Neural crest cell (in vitro differentiated cells): ENCODE measurements around the gene MRPL27. TPM values are rescaled to one million over a fixed set of nuclear protein-coding genes. Genes with fewer than 3 reads are reported as not detected.

ENCODE experiments used
- DNase-seq: peaks from one replicate; pipeline ENCODE4 v3.0.0; 2021; ENCODE audit warnings: low read depth, mixed read lengths, low spot score
- H3K27ac Mint-ChIP-seq: one replicate; pipeline ENCODE4 v1.8.0; 2021; ENCODE audit warnings: mild to moderate bottlenecking, mixed read lengths; ENCODE audit not compliant: unreplicated experiment
- H3K27me3 Mint-ChIP-seq: 2 replicates; pipeline ENCODE4 v1.8.0; 2021; ENCODE audit warnings: low read depth, mild to moderate bottlenecking, mixed read lengths
- H3K36me3 Mint-ChIP-seq: 2 replicates; pipeline ENCODE4 v1.8.0; 2021; ENCODE audit warnings: low read depth, mild to moderate bottlenecking, mixed read lengths
- H3K4me1 Mint-ChIP-seq: 2 replicates; pipeline ENCODE4 v1.8.0; 2021; ENCODE audit warnings: mixed read lengths
- H3K4me3 Mint-ChIP-seq: one replicate; pipeline ENCODE4 v1.8.0; 2021; ENCODE audit warnings: mild to moderate bottlenecking, mixed read lengths
- H3K9me3 Mint-ChIP-seq: 2 replicates; pipeline ENCODE4 v1.8.0; 2021; ENCODE audit warnings: mixed read lengths
- total RNA-seq: library from RNA; stranded (reverse); gene quantifications from 2 replicates; pipeline ENCODE4 v1.2.1, GENCODE V29; 2021
- TF ChIP-seq, protein P1 (sequence below): fragments of 200-600 bp; sonication (generic); conservative IDR thresholded peaks from 2 replicates; pipeline ENCODE4 v1.5.0; 2021; ENCODE audit warnings: antibody characterized with exemption, mild to moderate bottlenecking

Gene MRPL27
- total RNA-seq, 1 donor from 2014 or later = 72.2 TPM

DNA sequence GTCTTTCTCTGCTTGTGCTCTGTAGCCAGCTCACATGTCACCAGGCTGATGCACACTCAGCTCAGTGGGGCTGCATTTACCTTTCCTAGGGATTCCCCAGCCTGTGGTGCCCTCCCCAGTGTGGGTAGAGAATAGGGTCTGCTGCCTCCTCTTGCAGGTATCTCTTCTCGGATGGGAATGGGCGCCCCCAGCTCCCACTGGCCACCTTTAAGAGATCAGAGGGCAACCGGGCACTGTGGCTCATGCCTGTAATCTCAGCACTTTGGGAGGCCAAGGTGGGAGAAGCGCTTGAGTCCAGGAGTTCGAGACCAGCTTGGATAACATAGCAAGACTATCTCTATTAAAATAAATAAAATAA is 23.8 kb downstream of the MRPL27 start:
- DNase-seq = no peak
- Mint-ChIP-seq H3K4me3 (peak overlapping the region; percentile 77), H3K9me3 (no peaks in the 10 kb centered on the region), H3K36me3 (peaks cover 7% of the 10 kb centered on the region), H3K27me3 (peaks cover 8% of the 10 kb centered on the region), H3K27ac (peak overlapping the region; percentile 9), H3K4me1 (peaks cover 38% of the 10 kb centered on the region)
- TF ChIP-seq, protein P1, sequence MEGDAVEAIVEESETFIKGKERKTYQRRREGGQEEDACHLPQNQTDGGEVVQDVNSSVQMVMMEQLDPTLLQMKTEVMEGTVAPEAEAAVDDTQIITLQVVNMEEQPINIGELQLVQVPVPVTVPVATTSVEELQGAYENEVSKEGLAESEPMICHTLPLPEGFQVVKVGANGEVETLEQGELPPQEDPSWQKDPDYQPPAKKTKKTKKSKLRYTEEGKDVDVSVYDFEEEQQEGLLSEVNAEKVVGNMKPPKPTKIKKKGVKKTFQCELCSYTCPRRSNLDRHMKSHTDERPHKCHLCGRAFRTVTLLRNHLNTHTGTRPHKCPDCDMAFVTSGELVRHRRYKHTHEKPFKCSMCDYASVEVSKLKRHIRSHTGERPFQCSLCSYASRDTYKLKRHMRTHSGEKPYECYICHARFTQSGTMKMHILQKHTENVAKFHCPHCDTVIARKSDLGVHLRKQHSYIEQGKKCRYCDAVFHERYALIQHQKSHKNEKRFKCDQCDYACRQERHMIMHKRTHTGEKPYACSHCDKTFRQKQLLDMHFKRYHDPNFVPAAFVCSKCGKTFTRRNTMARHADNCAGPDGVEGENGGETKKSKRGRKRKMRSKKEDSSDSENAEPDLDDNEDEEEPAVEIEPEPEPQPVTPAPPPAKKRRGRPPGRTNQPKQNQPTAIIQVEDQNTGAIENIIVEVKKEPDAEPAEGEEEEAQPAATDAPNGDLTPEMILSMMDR = no peak

DNA sequence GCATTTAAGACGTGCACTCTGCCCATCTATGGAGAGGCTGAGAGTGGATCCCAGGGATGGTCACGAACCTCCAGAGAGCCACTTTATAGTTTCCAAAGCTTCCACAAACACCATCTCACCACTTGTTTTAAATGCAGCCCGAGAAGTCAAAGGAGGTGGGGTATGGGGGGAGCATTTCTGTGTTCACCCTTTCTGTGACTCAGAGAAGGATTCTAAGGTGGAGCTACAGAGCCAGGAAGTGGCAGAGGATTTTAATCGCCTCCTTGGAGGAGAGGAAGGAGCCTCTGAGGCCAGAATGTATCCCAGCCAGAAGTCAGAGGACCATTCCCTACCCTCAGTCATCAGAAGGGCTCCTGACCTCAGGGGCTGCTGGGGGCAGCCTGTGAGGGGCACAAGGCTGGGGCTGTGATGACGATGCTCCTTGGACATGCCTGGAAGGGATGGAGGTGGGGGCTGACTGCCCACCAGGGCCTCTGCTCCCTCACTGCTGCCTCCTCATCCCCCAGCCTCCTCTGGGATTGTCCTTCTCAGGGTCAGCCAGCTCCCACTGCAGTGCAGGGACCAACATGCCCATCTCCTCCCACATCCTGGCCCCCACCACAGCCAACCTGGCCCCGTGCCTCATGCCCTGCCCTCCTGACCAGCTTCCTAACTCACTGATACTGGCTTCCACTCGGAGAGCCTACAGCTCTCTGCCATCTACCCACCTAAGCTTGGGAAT is 24.3 kb downstream of the MRPL27 start:
- H3K36me3 Mint-ChIP-seq = peaks cover 7% of the 10 kb centered on the region
- peaks cover 10% of the 10 kb centered on the region for H3K27me3 Mint-ChIP-seq
- H3K27ac Mint-ChIP-seq = peak overlapping the region; percentile 9
- H3K4me1 Mint-ChIP-seq = peaks cover 38% of the 10 kb centered on the region
- TF ChIP-seq, protein P1 = no peak
- DNase-seq = no peak
- H3K4me3 Mint-ChIP-seq = peak overlapping the region; percentile 94
- H3K9me3 Mint-ChIP-seq = no peaks in the 10 kb centered on the region

DNA sequence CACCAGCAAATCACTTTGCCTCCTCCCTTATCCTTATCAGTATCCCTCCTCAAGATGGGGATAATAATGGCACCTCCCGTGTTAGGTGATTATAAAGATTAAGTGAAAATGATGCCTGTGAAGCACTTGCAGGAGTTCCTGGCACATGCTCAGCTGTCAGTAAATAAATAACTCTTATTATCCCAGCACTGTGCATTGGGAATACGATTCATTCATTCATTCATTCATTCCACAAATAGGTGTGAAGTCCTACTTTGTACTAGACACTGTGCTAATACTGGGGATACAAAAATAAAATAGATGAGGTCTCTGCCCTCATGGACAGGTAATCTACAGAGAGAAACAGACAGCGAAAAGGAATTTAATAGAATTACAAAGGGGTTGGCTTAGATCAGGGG is 25.1 kb downstream of the MRPL27 start:
- Mint-ChIP-seq H3K4me3 (peak overlapping the region; percentile 94), H3K9me3 (no peaks in the 10 kb centered on the region), H3K36me3 (peaks cover 5% of the 10 kb centered on the region), H3K27ac (no peak overlapping the region), H3K4me1 (peaks cover 38% of the 10 kb centered on the region), H3K27me3 (peaks cover 10% of the 10 kb centered on the region)
- no peak for DNase-seq
- TF ChIP-seq, protein P1 = no peak

DNA sequence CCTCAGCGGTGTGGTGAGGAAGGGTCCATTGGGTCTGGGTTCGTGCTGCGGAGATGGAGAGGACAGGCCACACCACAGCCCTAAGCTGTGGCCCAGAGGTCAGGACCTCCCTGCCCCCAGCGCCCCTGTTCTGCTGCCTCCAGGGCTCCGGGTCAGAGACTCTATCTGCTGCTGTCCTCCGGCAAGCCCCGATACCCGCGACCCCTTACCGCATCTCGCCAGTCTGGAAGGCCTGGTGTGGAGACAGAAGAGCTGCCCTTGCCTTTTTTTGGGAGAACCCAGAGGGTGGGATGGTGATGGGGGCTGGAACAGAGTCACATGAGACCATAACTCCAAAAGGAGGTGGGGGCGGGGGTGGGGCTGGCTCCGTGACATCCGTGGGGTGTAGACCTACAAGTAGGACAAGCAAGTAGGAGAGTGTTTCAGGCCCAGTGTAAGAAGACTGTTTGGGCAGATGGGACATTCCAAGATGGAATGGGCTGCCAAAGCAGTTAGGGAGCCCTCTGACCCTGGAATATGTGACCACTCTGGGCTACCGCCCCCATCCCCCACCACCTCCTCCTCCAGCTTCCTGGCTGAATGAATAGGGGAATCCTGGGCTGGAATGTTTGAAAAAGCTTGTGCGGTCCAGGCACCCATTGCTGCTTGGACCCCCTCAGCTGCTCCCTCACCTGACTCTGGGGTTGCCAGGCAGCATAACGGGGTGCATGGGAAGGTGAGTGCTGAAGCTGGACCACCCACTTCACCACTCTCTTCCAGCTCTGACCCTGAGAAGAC is 25.7 kb downstream of the MRPL27 start:
- peaks cover 10% of the 10 kb centered on the region for H3K27me3 Mint-ChIP-seq
- H3K27ac Mint-ChIP-seq = peak overlapping the region; percentile 86
- H3K36me3 Mint-ChIP-seq = peaks cover 5% of the 10 kb centered on the region
- H3K4me1 Mint-ChIP-seq = peaks cover 38% of the 10 kb centered on the region
- peak overlapping the region; percentile 94 for H3K4me3 Mint-ChIP-seq
- no peaks in the 10 kb centered on the region for H3K9me3 Mint-ChIP-seq
- peak; percentile 22 for DNase-seq
- TF ChIP-seq, protein P1 = no peak

DNA sequence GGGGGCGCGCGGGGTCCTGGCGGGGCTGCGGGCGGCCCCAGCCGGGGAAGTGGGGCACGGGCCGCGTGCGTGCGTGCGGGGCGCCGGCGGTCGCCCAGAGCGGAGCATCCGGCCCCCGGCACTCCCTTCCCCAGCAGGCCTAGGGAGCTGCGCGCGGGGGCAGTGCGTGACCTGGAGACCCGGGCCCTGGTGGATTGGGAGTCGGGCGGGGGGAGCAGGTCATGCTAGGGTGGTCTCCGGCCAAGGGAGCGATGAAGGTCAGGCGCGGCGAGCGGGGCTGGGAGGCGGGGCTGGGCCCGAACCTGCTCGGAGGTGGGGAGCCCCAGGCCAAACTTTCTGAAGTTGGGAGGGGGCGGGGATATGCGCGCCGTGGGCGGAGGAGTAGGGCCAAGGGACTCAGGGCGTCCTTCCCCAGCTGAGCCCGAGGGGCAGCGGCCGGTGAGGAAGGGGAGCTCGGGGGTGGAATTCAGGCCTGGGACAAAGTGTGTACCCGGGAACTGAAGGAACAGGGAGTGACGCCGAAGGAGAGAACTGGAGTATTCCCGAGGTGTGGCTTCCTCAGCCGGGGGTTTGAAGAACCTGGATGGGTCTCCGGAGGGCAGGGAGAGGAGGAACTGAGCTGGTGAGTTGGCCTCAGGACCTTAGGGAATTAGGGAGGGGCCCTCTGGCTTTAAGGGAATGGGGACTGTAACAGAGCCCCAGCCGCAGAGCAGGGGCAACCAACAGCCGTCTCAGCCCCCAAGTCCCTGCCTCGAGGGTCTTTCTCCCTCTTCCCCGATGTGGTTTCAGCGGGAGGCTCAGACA is 26.5 kb downstream of the MRPL27 start:
- peak; percentile 45 for DNase-seq
- Mint-ChIP-seq H3K9me3 (no peaks in the 10 kb centered on the region), H3K4me1 (peaks cover 38% of the 10 kb centered on the region), H3K27ac (peak overlapping the region; percentile 86), H3K36me3 (peaks cover under 1% of the 10 kb centered on the region), H3K27me3 (peaks cover 10% of the 10 kb centered on the region), H3K4me3 (peak overlapping the region; percentile 94)
- TF ChIP-seq, protein P1 = no peak
